HFFc6 (cell line): Measurements from ENCODE around the gene BRD3. TPM values are rescaled to one million over a fixed set of nuclear protein-coding genes. Genes with fewer than 3 reads are reported as not detected.

Experiments used
- DNase-seq: peaks from one replicate; pipeline ENCODE4 v3.0.0-alpha.2; 2018
- H3K27ac Mint-ChIP-seq: 2 replicates; pipeline ENCODE4 v1.8.0; 2020; ENCODE audit warnings: mild to moderate bottlenecking, mixed read lengths
- H3K27me3 Mint-ChIP-seq: 2 replicates; pipeline ENCODE4 v1.8.0; 2021; ENCODE audit warnings: mild to moderate bottlenecking, moderate library complexity, mixed read lengths; ENCODE audit not compliant: insufficient read depth
- H3K36me3 Mint-ChIP-seq: 2 replicates; pipeline ENCODE4 v1.8.0; 2021; ENCODE audit warnings: low read depth, mixed read lengths
- H3K4me1 Mint-ChIP-seq: 2 replicates; pipeline ENCODE4 v1.8.0; 2020; ENCODE audit warnings: low read depth, mixed read lengths
- H3K4me3 Mint-ChIP-seq: 2 replicates; pipeline ENCODE4 v1.8.0; 2020; ENCODE audit warnings: mild to moderate bottlenecking, moderate library complexity, mixed read lengths
- H3K9me3 Mint-ChIP-seq: 2 replicates; pipeline ENCODE4 v1.8.0; 2020; ENCODE audit warnings: mild to moderate bottlenecking, mixed read lengths
- total RNA-seq, 6 experiments: library from RNA; stranded (reverse); fragmentation: NEBNext Ultra II Directional; extraction: Animal tissue kit (Norgen Biotek cat#: 25700); gene quantifications; 2 replicates in 1 of 6; 3 replicates in 5 of 6; pipeline ENCODE4 v1.2.3, GENCODE V29; 2021
- TF ChIP-seq, protein P1 (sequence below): fragments of 200-600 bp; sonication (generic); IDR thresholded peaks from 2 replicates; pipeline ENCODE4 v1.5.0; 2021; ENCODE audit warnings: antibody characterized with exemption, mild to moderate bottlenecking

BRD3 gene
- total RNA-seq, 6 experiments from 2014 or later, result 17.1 to 20.9 (median 18.6) TPM

GRCh38 chr9:134052491-134052890, 15.3 kb downstream of the BRD3 start:
- Mint-ChIP-seq H3K27me3 (no peaks in the 10 kb centered on the region; the same call in none of the 2 replicates), H3K27ac (no peak overlapping the region), H3K36me3 (0 out of 2 replicates have a peak, but pooled peaks cover 5% of the 10 kb centered on the region), H3K9me3 (no peaks in the 10 kb centered on the region), H3K4me1 (peaks cover 12% of the 10 kb centered on the region), H3K4me3 (no peak overlapping the region)
- TF ChIP-seq, protein P1, sequence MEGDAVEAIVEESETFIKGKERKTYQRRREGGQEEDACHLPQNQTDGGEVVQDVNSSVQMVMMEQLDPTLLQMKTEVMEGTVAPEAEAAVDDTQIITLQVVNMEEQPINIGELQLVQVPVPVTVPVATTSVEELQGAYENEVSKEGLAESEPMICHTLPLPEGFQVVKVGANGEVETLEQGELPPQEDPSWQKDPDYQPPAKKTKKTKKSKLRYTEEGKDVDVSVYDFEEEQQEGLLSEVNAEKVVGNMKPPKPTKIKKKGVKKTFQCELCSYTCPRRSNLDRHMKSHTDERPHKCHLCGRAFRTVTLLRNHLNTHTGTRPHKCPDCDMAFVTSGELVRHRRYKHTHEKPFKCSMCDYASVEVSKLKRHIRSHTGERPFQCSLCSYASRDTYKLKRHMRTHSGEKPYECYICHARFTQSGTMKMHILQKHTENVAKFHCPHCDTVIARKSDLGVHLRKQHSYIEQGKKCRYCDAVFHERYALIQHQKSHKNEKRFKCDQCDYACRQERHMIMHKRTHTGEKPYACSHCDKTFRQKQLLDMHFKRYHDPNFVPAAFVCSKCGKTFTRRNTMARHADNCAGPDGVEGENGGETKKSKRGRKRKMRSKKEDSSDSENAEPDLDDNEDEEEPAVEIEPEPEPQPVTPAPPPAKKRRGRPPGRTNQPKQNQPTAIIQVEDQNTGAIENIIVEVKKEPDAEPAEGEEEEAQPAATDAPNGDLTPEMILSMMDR, result no peak
- no peak for DNase-seq

GRCh38 chr9:134051319-134051718, 16.5 kb downstream of the BRD3 start:
- H3K9me3 Mint-ChIP-seq, result no peaks in the 10 kb centered on the region
- H3K4me3 Mint-ChIP-seq, result no peak overlapping the region
- peaks cover 9% of the 10 kb centered on the region for H3K4me1 Mint-ChIP-seq
- H3K27ac Mint-ChIP-seq, result no peak overlapping the region
- DNase-seq, result no peak
- H3K36me3 Mint-ChIP-seq, result 0 out of 2 replicates have a peak, but pooled peaks cover 5% of the 10 kb centered on the region
- H3K27me3 Mint-ChIP-seq, result no peaks in the 10 kb centered on the region; the same call in none of the 2 replicates
- TF ChIP-seq, protein P1, result no peak

- Mint-ChIP-seq H3K4me3 (no peak overlapping the region), H3K36me3 (0 out of 2 replicates have a peak, but pooled peaks cover 5% of the 10 kb centered on the region), H3K27me3 (no peaks in the 10 kb centered on the region; the same call in none of the 2 replicates), H3K4me1 (peaks cover 3% of the 10 kb centered on the region), H3K9me3 (no peaks in the 10 kb centered on the region), H3K27ac (no peak overlapping the region)
- TF ChIP-seq, protein P1, result no peak
- no peak for DNase-seq
Measured at GRCh38 chr9:134050726-134051125, 17.1 kb downstream of the BRD3 start.

DNA sequence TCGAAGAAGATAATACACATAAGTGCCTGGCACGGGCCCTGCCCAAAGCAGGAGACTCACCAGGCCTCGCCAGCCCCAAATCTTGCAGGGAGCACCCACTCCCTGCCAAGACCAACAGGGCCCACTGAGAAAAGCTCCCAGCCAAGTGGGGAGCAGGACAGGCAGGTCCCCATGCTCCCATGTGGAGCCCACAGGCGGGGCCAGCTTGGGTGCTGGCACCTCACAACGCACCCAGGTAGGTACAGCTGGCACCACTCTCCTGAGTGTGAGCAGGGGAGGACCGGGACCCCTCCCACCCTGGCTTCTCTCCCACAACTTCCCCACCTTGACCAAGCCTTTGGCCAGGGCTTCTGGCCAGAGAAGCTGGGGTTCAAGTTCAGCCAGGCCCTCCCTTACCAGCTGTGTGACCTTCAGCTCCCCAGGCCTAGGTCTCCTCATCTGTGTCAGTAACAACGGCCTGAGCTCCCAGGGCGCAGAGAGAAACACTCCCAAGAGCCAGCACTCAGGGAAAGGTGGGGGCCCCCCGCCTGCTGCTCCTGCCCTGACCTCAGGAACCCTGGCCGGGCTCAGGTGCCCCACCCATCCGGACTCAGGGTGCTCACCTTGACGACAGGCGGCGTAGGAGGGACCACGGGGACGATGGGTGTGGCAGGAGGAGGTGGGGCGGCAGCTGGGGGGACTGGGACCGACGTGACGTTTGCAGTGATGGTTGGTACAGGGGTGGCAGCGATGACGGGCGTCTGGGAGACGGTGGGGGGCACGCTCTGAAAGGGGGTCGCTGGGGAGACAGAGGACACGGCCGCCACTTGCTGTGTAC, 17.8 kb downstream of the BRD3 start:
- Mint-ChIP-seq H3K27me3 (no peaks in the 10 kb centered on the region; the same call in 1 of the 2 replicates), H3K27ac (no peak overlapping the region), H3K36me3 (0 out of 2 replicates have a peak, but pooled peaks cover 5% of the 10 kb centered on the region), H3K4me1 (no peaks in the 10 kb centered on the region), H3K9me3 (no peaks in the 10 kb centered on the region), H3K4me3 (no peak overlapping the region)
- TF ChIP-seq, protein P1, result no peak
- DNase-seq, result no peak

- Mint-ChIP-seq H3K27ac (no peak overlapping the region), H3K4me3 (no peak overlapping the region), H3K4me1 (no peaks in the 10 kb centered on the region), H3K27me3 (no peaks in the 10 kb centered on the region; the same call in 1 of the 2 replicates), H3K36me3 (0 out of 2 replicates have a peak, but pooled peaks cover 5% of the 10 kb centered on the region), H3K9me3 (no peaks in the 10 kb centered on the region)
- no peak for DNase-seq
- TF ChIP-seq, protein P1, result no peak
Measured at GRCh38 chr9:134049236-134049635, 18.6 kb downstream of the BRD3 start.
